DOHH2 (cell line): Measurements from ENCODE around the gene VRK2.

ENCODE experiments used
- EZH2phosphoT487 ChIP-seq: fragments of 200-600 bp; sonication (generic); IDR thresholded peaks from 2 replicates; pipeline ENCODE4 v1.6.1; 2017; ENCODE audit warnings: borderline replicate concordance, mild to moderate bottlenecking, antibody characterized with exemption, low read length, moderate library complexity, mixed read lengths
- TF ChIP-seq, protein P1 (sequence below): fragments of 200-600 bp; sonication (generic); IDR thresholded peaks from one replicate; pipeline ENCODE4 v1.5.1; 2014; ENCODE audit warnings: antibody characterized with exemption, mild to moderate bottlenecking, low read depth, low read length; ENCODE audit not compliant: poor library complexity, severe bottlenecking

DNA sequence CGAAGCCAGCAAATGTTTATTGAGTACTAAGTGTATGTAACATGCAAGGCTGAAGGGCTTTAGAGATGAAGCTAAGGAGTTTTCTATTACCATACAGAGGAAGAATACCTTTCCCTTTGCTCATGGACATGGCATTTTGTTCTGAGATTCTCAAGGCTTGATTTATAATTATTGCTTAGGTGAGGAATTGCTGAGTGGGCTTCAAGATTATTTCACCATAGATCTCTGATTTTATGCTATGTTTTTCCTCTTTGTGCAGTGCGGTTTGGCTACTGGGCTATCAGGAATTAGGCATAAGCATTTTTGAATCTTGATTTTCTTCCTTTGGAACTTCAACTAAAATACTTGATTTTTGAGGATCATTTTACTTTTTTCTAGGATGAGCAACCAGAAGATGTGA is 42.5 kb downstream of the VRK2 start:
- TF ChIP-seq, protein P1, sequence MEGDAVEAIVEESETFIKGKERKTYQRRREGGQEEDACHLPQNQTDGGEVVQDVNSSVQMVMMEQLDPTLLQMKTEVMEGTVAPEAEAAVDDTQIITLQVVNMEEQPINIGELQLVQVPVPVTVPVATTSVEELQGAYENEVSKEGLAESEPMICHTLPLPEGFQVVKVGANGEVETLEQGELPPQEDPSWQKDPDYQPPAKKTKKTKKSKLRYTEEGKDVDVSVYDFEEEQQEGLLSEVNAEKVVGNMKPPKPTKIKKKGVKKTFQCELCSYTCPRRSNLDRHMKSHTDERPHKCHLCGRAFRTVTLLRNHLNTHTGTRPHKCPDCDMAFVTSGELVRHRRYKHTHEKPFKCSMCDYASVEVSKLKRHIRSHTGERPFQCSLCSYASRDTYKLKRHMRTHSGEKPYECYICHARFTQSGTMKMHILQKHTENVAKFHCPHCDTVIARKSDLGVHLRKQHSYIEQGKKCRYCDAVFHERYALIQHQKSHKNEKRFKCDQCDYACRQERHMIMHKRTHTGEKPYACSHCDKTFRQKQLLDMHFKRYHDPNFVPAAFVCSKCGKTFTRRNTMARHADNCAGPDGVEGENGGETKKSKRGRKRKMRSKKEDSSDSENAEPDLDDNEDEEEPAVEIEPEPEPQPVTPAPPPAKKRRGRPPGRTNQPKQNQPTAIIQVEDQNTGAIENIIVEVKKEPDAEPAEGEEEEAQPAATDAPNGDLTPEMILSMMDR = no peak
- no peak for TF ChIP-seq EZH2phosphoT487
